Peyer's patch (tissue), 4 donors: Measurements from ENCODE around the gene PDCD1LG2. TPM values are rescaled to one million over a fixed set of nuclear protein-coding genes. Genes with fewer than 3 reads are reported as not detected.
"Not testable (repeated sequence)": the region's sequence is repeated elsewhere in the genome, so short reads cannot be mapped to it uniquely, and the experiment has no call there.

ENCODE experiments used
- DNase-seq, 3 donors: peaks; one replicate each; pipeline ENCODE4 v3.0.0-alpha.2; 2017 to 2019
- H3K27ac ChIP-seq, 4 donors: fragments of 200-600 bp; sonication (generic); one replicate each; pipeline ENCODE4 v1.5.1; 2016 to 2019
- H3K27me3 ChIP-seq, 2 donors: fragments of 200-600 bp; sonication (generic); one replicate each; pipeline ENCODE4 v1.5.1; 2019
- H3K36me3 ChIP-seq, 3 donors: fragments of 200-600 bp; sonication (generic); one replicate each; pipeline ENCODE4 v1.5.1; 2016 to 2019
- H3K4me1 ChIP-seq, 4 donors: fragments of 200-600 bp; sonication (generic); one replicate each; pipeline ENCODE4 v1.5.1; 2016 to 2019
- H3K4me3 ChIP-seq, 4 donors: fragments of 200-600 bp; sonication (generic); 1 replicate in 3 of 4; 2 replicates in 1 of 4; pipeline ENCODE4 v1.5.1; 2016 to 2019; ENCODE audit warnings: mild to moderate bottlenecking in 1 of 4
- H3K9me3 ChIP-seq, 4 donors: fragments of 200-600 bp; sonication (generic); one replicate each; pipeline ENCODE4 v1.5.1; 2016 to 2019; ENCODE audit warnings: mild to moderate bottlenecking in 1 of 4
- CTCF ChIP-seq, 6 experiments: fragments of 450-650 bp in 4 of 6; fragments of 200-600 bp in 2 of 6; sonication (generic) in 1 of 6; IDR thresholded peaks; one replicate each; pipeline ENCODE4 v1.5.1; 2017 to 2019; ENCODE audit warnings: antibody characterized with exemption in 6 of 6, mild to moderate bottlenecking in 3 of 6, moderate library complexity in 1 of 6
- POLR2A ChIP-seq, 2 donors: fragments of 450-650 bp; IDR thresholded peaks; one replicate each; pipeline ENCODE4 v1.5.1; 2017; ENCODE audit warnings: antibody characterized with exemption in 2 of 2, mild to moderate bottlenecking in 2 of 2, moderate library complexity in 2 of 2
- total RNA-seq, 4 donors: library from RNA; depleted of rRNA; stranded (reverse); fragments of >200 nt; gene quantifications; one replicate each; pipeline ENCODE4 v1.1.0, GENCODE V29; 2016

The PDCD1LG2 gene
- total RNA-seq, 4 donors from 2014 or later: 0.40 TPM; not detected in 3

- Histone ChIP-seq H3K9me3 (no peaks in the 10 kb centered on the region), H3K27ac (no peak overlapping the region), H3K27me3 (no peaks in the 10 kb centered on the region), H3K4me1 (no peaks in the 10 kb centered on the region), H3K36me3 (no peaks in the 10 kb centered on the region), H3K4me3 (no peak overlapping the region)
- no peak for DNase-seq
- no peak for TF ChIP-seq POLR2A (IDR thresholded peaks at IDR 0.05)
- TF ChIP-seq CTCF (IDR thresholded peaks at IDR 0.05): no peak
Measured at GRCh38 chr9:5578018-5578697, 67.8 kb downstream of the PDCD1LG2 start.

- Histone ChIP-seq H3K27me3 (no peaks in the 10 kb centered on the region), H3K9me3 (no peaks in the 10 kb centered on the region), H3K4me1 (no peaks in the 10 kb centered on the region), H3K4me3 (no peak overlapping the region), H3K27ac (no peak overlapping the region), H3K36me3 (no peaks in the 10 kb centered on the region)
- no peak for DNase-seq
- TF ChIP-seq CTCF (IDR thresholded peaks at IDR 0.05) (no peak), POLR2A (IDR thresholded peaks at IDR 0.05) (no peak)
Measured at GRCh38 chr9:5578698-5579085, 68.4 kb downstream of the PDCD1LG2 start.

- no peak overlapping the region for H3K4me3 ChIP-seq
- H3K4me1 ChIP-seq: no peaks in the 10 kb centered on the region
- no peaks in the 10 kb centered on the region for H3K27me3 ChIP-seq
- H3K27ac ChIP-seq: no peak overlapping the region
- H3K36me3 ChIP-seq: no peaks in the 10 kb centered on the region
- TF ChIP-seq POLR2A (IDR thresholded peaks at IDR 0.05) (no peak), CTCF (IDR thresholded peaks at IDR 0.05) (no peak)
- DNase-seq: no peak
- no peaks in the 10 kb centered on the region for H3K9me3 ChIP-seq
Measured at GRCh38 chr9:5579881-5580280, 69.5 kb downstream of the PDCD1LG2 start.

GRCh38 chr9:5580650-5581049, 70.3 kb downstream of the PDCD1LG2 start:
- TF ChIP-seq CTCF (IDR thresholded peaks at IDR 0.05) (no peak), POLR2A (IDR thresholded peaks at IDR 0.05) (no peak)
- Histone ChIP-seq H3K36me3 (no peaks in the 10 kb centered on the region), H3K27ac (no peak overlapping the region), H3K27me3 (no peaks in the 10 kb centered on the region), H3K9me3 (no peaks in the 10 kb centered on the region), H3K4me3 (no peak overlapping the region), H3K4me1 (no peaks in the 10 kb centered on the region)
- DNase-seq: no peak

- not testable (repeated sequence) for H3K4me3 ChIP-seq, H3K27me3 ChIP-seq, H3K4me1 ChIP-seq, H3K36me3 ChIP-seq, H3K9me3 ChIP-seq, DNase-seq, H3K27ac ChIP-seq
Measured at GRCh38 chr9:5581706-5582105, 71.4 kb downstream of the PDCD1LG2 start.

GRCh38 chr9:5582835-5583195, 72.5 kb downstream of the PDCD1LG2 start:
- Histone ChIP-seq H3K27me3 (no peaks in the 10 kb centered on the region), H3K4me3 (no peak overlapping the region), H3K36me3 (no peaks in the 10 kb centered on the region), H3K27ac (no peak overlapping the region), H3K9me3 (no peaks in the 10 kb centered on the region), H3K4me1 (no peaks in the 10 kb centered on the region)
- no peak for TF ChIP-seq POLR2A (IDR thresholded peaks at IDR 0.05)
- TF ChIP-seq CTCF (IDR thresholded peaks at IDR 0.05): no peak
- DNase-seq: peak in 2 of 3 donors; percentile 54 to 65
